GM12878 (cell line): ENCODE results near the gene SCD5. TPM values are rescaled to one million over a fixed set of nuclear protein-coding genes. Genes with fewer than 3 reads are reported as not detected.

ENCODE experiments used
- ATAC-seq: fragments of 200-7000 bp; cut with Tn5 transposase; 3 replicates; pipeline ENCODE4 v1.9.1; 2020; ENCODE audit warnings: mild to moderate bottlenecking, moderate library complexity
- BruUV-seq: library from RNA; stranded (reverse); fragments of 400-500 nt; replicated peaks from 2 replicates; lab custom pipeline; 2021; lab: Mats Ljungman, UMichigan
- CTCF ChIA-PET: fragments of 300-600 bp; sonication (Branson Sonifier 250); formaldehyde crosslinking; extraction: SDS; loops from one replicate; lab custom pipeline; 2021; ENCODE audit warnings: inconsistent platforms; lab: Yijun Ruan, JAX
- POLR2A ChIA-PET: fragments of 350-600 bp; formaldehyde crosslinking; extraction: SDS; loops from one replicate; lab custom pipeline; 2021; ENCODE audit warnings: inconsistent platforms; lab: Charles Lee
- RAD21 ChIA-PET: fragments of 300-600 bp; sonication (Branson Sonifier 250); formaldehyde crosslinking; loops from one replicate; lab custom pipeline; 2023; ENCODE audit warnings: antibody characterized with exemption; ENCODE audit not compliant: unreplicated experiment; lab: Charles Lee
- SMC1A ChIA-PET: fragments of 300-600 bp; sonication (Branson Sonifier 250); formaldehyde crosslinking; loops from one replicate; lab custom pipeline; 2023; ENCODE audit not compliant: unreplicated experiment, uncharacterized antibody; lab: Charles Lee
- DNase-seq: peaks from one replicate; pipeline ENCODE4 v3.0.0-alpha.2; 2011; ENCODE audit warnings: low read depth, low spot score
- FAIRE-seq: peaks from 3 replicates; lab custom pipeline; 2011; peaks lifted over from hg19 to GRCh38; lab: Jason Lieb, UNC
- H2AFZ ChIP-seq: 2 replicates; pipeline ENCODE4 v1.6.0; 2011; ENCODE audit warnings: low read depth, low read length, control low read depth; ENCODE audit not compliant: control insufficient read depth
- H3K27ac ChIP-seq: 2 replicates; pipeline ENCODE4 v1.5.1; 2011; ENCODE audit warnings: control low read depth; ENCODE audit not compliant: control insufficient read depth, insufficient read depth
- H3K27me3 ChIP-seq, 2 experiments: replicated peaks in 1 of 2; 2 replicates each; pipeline versions ENCODE4 v1.6.0 to v1.6.1; 2011; ENCODE audit warnings: low read length in 1 of 2; ENCODE audit not compliant: control insufficient read depth in 2 of 2, insufficient read depth in 2 of 2
- H3K36me3 ChIP-seq, 2 experiments: 2 replicates each; pipeline ENCODE4 v1.5.1; 2011; ENCODE audit warnings: low read length in 1 of 2; ENCODE audit not compliant: control insufficient read depth in 2 of 2, insufficient read depth in 2 of 2
- H3K4me1 ChIP-seq: 2 replicates; pipeline ENCODE4 v1.6.1; 2011; ENCODE audit warnings: mild to moderate bottlenecking, low read length, moderate library complexity, mixed read lengths; ENCODE audit not compliant: control insufficient read depth, insufficient read depth
- H3K4me2 ChIP-seq: 2 replicates; pipeline ENCODE4 v1.6.0; 2011; ENCODE audit warnings: control low read depth; ENCODE audit not compliant: control insufficient read depth, insufficient read depth
- H3K4me3 ChIP-seq: fragments of 200-600 bp; sonication (generic); 2 replicates; pipeline ENCODE4 v1.5.1; 2016
- H3K79me2 ChIP-seq: 2 replicates; pipeline ENCODE4 v1.6.0; 2011; ENCODE audit warnings: low read length; ENCODE audit not compliant: control insufficient read depth, insufficient read depth
- H3K9ac ChIP-seq: 2 replicates; pipeline ENCODE4 v1.8.0; 2011; ENCODE audit warnings: low read length, control low read depth, mixed read lengths; ENCODE audit not compliant: control insufficient read depth, insufficient read depth
- H3K9me3 ChIP-seq: replicated peaks from 3 replicates; pipeline ENCODE4 v1.5.1; 2011; ENCODE audit warnings: mild to moderate bottlenecking, low read length; ENCODE audit not compliant: control insufficient read depth, insufficient read depth
- H4K20me1 ChIP-seq: 2 replicates; pipeline ENCODE4 v1.6.0; 2011; ENCODE audit not compliant: control insufficient read depth, insufficient read depth
- BCL11A ChIP-seq: IDR thresholded peaks from 2 replicates; pipeline ENCODE4 v1.6.1; 2011; ENCODE audit warnings: low read depth, low read length
- BMI1 ChIP-seq: fragments of 450-650 bp; IDR thresholded peaks from 2 replicates; pipeline ENCODE4 v1.6.1; 2016; ENCODE audit warnings: mild to moderate bottlenecking, moderate library complexity, borderline replicate concordance
- CBFB ChIP-seq: IDR thresholded peaks from 2 replicates; pipeline ENCODE4 v1.6.1; 2016; ENCODE audit warnings: antibody characterized with exemption, low read depth
- EZH2 ChIP-seq: IDR thresholded peaks from 2 replicates; pipeline ENCODE4 v1.6.1; 2012; ENCODE audit warnings: low read depth, mild to moderate bottlenecking, control low read depth, inconsistent platforms, low read length, borderline replicate concordance; ENCODE audit not compliant: control insufficient read depth
- IKZF1 ChIP-seq: fragments of 450-650 bp; conservative IDR thresholded peaks from 2 replicates; pipeline ENCODE4 v1.6.1; 2017; ENCODE audit warnings: antibody characterized with exemption, mild to moderate bottlenecking
- JUNB ChIP-seq: IDR thresholded peaks from 2 replicates; pipeline ENCODE4 v1.6.1; 2016; ENCODE audit warnings: antibody characterized with exemption, mild to moderate bottlenecking
- KDM1A ChIP-seq: fragments of 200-600 bp; sonication (generic); IDR thresholded peaks from 2 replicates; pipeline ENCODE4 v1.6.1; 2016; ENCODE audit warnings: borderline replicate concordance
- PAX8 ChIP-seq: fragments of 450-650 bp; IDR thresholded peaks from 2 replicates; pipeline ENCODE4 v1.6.1; 2017; ENCODE audit warnings: mild to moderate bottlenecking, moderate library complexity
- POLR2AphosphoS2 ChIP-seq: IDR thresholded peaks from 2 replicates; pipeline ENCODE4 v1.6.1; 2011; ENCODE audit warnings: low read depth, mild to moderate bottlenecking, low read length, improper control_type of control experiment, moderate library complexity
- PRDM15 ChIP-seq: fragments of 450-650 bp; formaldehyde crosslinking; IDR thresholded peaks from 2 replicates; pipeline ENCODE4 v1.4.0; 2020; ENCODE audit warnings: mild to moderate bottlenecking, moderate library complexity
- TCF3 ChIP-seq: IDR thresholded peaks from 2 replicates; pipeline ENCODE4 v1.6.1; 2012; ENCODE audit warnings: low read depth, mild to moderate bottlenecking, low read length, borderline replicate concordance; ENCODE audit not compliant: insufficient read depth
- TCF7 ChIP-seq: IDR thresholded peaks from 2 replicates; pipeline ENCODE4 v1.6.1; 2014; ENCODE audit warnings: antibody characterized with exemption, borderline replicate concordance
- WGBS: methylation state at CpG from one replicate; pipeline ENCODE4 v1.1.6; 2016; ENCODE audit warnings: low lambda C conversion rate; ENCODE audit not compliant: insufficient replicate concordance, insufficient coverage; ENCODE audit errors: missing lambda C conversion rate; 5-methylcytosine and 5-hydroxymethylcytosine counted together
- in situ Hi-C: fragments of 300-500 bp; cut with MboI; formaldehyde crosslinking; loops from 9 replicates; pipeline ENCODE4 v1.14.3; 2018; ENCODE audit warnings: mixed read lengths
- intact Hi-C: fragments of 100-400 bp; cut with micrococcal nuclease; formaldehyde crosslinking; loops from one replicate; pipeline ENCODE4 v1.14.2; 2022; ENCODE audit not compliant: unreplicated experiment
- polyA plus RNA-seq, 11 experiments: library from polyadenylated mRNA; depleted of rRNA in 4 of 11; unstranded in 6 of 11; stranded (reverse) in 5 of 11; fragments of >200 nt; fragmentation: Nextera tagmentation in 4 of 11; fragmentation: Illumina TruSeq in 1 of 11; extraction: Ambion mirVana in 4 of 11; extraction: Trizol in 1 of 11; gene quantifications; 1 replicate in 1 of 11; 2 replicates in 10 of 11; pipeline versions ENCODE4 v1.2.1 to v1.2.3, GENCODE V29; 2011 to 2016; ENCODE audit warnings: inconsistent platforms in 2 of 11, missing spikeins in 2 of 11, low read depth in 1 of 11
- total RNA-seq, 4 experiments: library from RNA; depleted of rRNA in 3 of 4; stranded (reverse); fragments of >200 nt in 3 of 4; fragmentation: Illumina TruSeq in 1 of 4; extraction: Trizol in 1 of 4; gene quantifications; 2 replicates each; pipeline versions ENCODE4 v1.2.1 to v1.2.3, GENCODE V29; 2013 to 2021
- TF ChIP-seq, protein P1 (sequence below): fragments of 450-650 bp; formaldehyde crosslinking; IDR thresholded peaks from 2 replicates; pipeline ENCODE4 v1.4.0; 2022; ENCODE audit warnings: mild to moderate bottlenecking, moderate library complexity
- TF ChIP-seq, protein P2 (sequence below): fragments of 450-650 bp; conservative IDR thresholded peaks from 2 replicates; pipeline ENCODE4 v1.6.1; 2017; ENCODE audit warnings: mild to moderate bottlenecking, moderate library complexity

Gene SCD5
- total and polyA plus RNA-seq, 10 of the 15 experiments (the other 5 are each of a cell fraction or from before 2014, with no cell fraction given): 2.4 to 15.0 (median 4.2) TPM

DNA sequence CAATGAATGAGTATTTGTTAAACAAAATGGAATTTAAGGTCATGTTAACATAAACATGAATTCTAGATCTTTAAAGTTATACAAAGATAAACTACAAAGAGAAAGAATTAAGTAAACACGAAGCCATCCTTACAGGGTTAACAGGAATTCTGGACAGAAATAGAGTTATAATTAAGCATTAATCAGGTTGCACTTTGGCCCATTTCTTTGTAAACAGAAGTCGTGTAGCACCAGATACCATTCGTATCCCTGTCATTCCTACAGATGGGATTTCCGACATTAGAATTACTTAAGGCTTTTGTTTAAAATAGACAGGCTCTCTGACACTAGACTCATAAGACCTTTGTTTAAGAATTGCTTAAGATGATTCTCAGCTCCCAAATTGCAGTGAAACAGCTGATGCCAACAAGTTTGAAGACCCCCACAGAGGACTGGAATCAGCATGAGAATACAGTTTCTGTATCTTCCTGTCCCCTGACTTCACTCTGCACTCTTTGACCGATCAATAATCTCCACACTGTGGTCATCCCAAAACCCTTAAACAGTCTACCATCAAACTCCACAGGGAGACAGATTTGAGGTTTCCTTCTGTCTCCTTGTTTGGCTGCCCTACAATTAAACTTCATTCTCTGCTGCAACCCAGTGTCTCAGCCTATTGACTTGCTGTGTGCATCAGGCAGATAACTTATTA is 214.6 kb downstream of the SCD5 start:
- SMC1A ChIA-PET: no interaction called here
- WGBS: 43% methylated on average over 5 of the region's 5 CpGs
- DNase-seq (no peak), ATAC-seq (no peak), FAIRE-seq (no peak)
- Histone ChIP-seq H4K20me1 (no peaks in the 10 kb centered on the region), H3K27me3 (peaks cover 2 to 3% of the 10 kb centered on the region in 2 experiments; a peak in 1 of 4 replicates), H3K36me3 (no peaks in the 10 kb centered on the region), H3K27ac (no peak overlapping the region), H3K9me3 (no peaks in the 10 kb centered on the region), H3K9ac (no peak overlapping the region), H3K4me2 (no peak overlapping the region), H3K4me3 (no peak overlapping the region), H2AFZ (no peak overlapping the region), H3K79me2 (no peaks in the 10 kb centered on the region), H3K4me1 (no peaks in the 10 kb centered on the region)
- CTCF ChIA-PET: no interaction called here
- BruUV-seq: no TSS peak
- RAD21 ChIA-PET: no interaction called here
- intact Hi-C loops: no loop called here
- POLR2A ChIA-PET: no interaction called here
- TF ChIP-seq KDM1A (no peak), TCF7 (no peak), BCL11A (no peak), PRDM15 (no peak), POLR2AphosphoS2 (no peak), IKZF1 (no peak), BMI1 (no peak), EZH2 (no peak), TCF3 (no peak), JUNB (no peak), CBFB (no peak), PAX8 (no peak)
- TF ChIP-seq, protein P1, sequence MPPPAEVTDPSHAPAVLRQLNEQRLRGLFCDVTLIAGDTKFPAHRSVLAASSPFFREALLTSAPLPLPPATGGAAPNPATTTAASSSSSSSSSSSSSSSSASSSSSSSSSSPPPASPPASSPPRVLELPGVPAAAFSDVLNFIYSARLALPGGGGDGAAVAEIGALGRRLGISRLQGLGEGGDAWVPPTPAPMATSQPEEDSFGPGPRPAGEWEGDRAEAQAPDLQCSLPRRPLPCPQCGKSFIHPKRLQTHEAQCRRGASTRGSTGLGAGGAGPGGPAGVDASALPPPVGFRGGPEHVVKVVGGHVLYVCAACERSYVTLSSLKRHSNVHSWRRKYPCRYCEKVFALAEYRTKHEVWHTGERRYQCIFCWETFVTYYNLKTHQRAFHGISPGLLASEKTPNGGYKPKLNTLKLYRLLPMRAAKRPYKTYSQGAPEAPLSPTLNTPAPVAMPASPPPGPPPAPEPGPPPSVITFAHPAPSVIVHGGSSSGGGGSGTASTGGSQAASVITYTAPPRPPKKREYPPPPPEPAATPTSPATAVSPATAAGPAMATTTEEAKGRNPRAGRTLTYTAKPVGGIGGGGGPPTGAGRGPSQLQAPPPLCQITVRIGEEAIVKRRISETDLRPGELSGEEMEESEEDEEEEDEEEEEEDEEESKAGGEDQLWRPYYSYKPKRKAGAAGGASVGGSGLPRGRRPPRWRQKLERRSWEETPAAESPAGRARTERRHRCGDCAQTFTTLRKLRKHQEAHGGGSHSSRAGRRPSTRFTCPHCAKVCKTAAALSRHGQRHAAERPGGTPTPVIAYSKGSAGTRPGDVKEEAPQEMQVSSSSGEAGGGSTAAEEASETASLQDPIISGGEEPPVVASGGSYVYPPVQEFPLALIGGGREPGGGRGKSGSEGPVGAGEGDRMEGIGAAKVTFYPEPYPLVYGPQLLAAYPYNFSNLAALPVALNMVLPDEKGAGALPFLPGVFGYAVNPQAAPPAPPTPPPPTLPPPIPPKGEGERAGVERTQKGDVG (CRISPR knock-in tag): no peak
- TF ChIP-seq, protein P2, sequence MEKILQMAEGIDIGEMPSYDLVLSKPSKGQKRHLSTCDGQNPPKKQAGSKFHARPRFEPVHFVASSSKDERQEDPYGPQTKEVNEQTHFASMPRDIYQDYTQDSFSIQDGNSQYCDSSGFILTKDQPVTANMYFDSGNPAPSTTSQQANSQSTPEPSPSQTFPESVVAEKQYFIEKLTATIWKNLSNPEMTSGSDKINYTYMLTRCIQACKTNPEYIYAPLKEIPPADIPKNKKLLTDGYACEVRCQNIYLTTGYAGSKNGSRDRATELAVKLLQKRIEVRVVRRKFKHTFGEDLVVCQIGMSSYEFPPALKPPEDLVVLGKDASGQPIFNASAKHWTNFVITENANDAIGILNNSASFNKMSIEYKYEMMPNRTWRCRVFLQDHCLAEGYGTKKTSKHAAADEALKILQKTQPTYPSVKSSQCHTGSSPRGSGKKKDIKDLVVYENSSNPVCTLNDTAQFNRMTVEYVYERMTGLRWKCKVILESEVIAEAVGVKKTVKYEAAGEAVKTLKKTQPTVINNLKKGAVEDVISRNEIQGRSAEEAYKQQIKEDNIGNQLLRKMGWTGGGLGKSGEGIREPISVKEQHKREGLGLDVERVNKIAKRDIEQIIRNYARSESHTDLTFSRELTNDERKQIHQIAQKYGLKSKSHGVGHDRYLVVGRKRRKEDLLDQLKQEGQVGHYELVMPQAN: no peak
- in situ Hi-C loops: no loop called here
